GF-D8 (cell line): Measurements from ENCODE around the gene CCDC86.
A peak's percentile ranks its signal among the peaks of the same experiment; 100 is the strongest.

ENCODE experiments used
- DNase-seq: peaks from one replicate; lab custom pipeline; 2025; lab: John Stamatoyannopoulos, UW

CCDC86 gene

GRCh38 chr11:60831143-60831500, 10.8 kb upstream of the CCDC86 start:
- DNase-seq: peak; percentile 57

- peak; percentile 20 for DNase-seq
Measured at GRCh38 chr11:60831501-60832079, 10.3 kb upstream of the CCDC86 start.

GRCh38 chr11:60834742-60835533, 7.0 kb upstream of the CCDC86 start:
- no peak for DNase-seq

GRCh38 chr11:60835534-60835846, 6.4 kb upstream of the CCDC86 start:
- no peak for DNase-seq

GRCh38 chr11:60836866-60837515, 4.9 kb upstream of the CCDC86 start:
- no peak for DNase-seq

GRCh38 chr11:60838132-60838531, 3.8 kb upstream of the CCDC86 start:
- no peak for DNase-seq

GRCh38 chr11:60840470-60841430, 1.2 kb upstream of the CCDC86 start:
- DNase-seq: no peak

- no peak for DNase-seq
Measured at GRCh38 chr11:60842668-60843600, 1.0 kb downstream of the CCDC86 start.

- DNase-seq: no peak
Measured at GRCh38 chr11:60844045-60844869, 2.3 kb downstream of the CCDC86 start.

GRCh38 chr11:60844870-60845221, 2.9 kb downstream of the CCDC86 start:
- DNase-seq: no peak

- no peak for DNase-seq
Measured at GRCh38 chr11:60845338-60845737, 3.4 kb downstream of the CCDC86 start.

GRCh38 chr11:60847281-60847680, 5.4 kb downstream of the CCDC86 start:
- no peak for DNase-seq

GRCh38 chr11:60847896-60848295, 6.0 kb downstream of the CCDC86 start:
- peak; percentile 38 for DNase-seq

- peak; percentile 93 for DNase-seq
Measured at GRCh38 chr11:60848714-60849151, 6.8 kb downstream of the CCDC86 start.

GRCh38 chr11:60849641-60850520, 8.0 kb downstream of the CCDC86 start:
- no peak for DNase-seq

GRCh38 chr11:60851327-60852104, 9.6 kb downstream of the CCDC86 start:
- no peak for DNase-seq

GRCh38 chr11:60852117-60852981, 10.4 kb downstream of the CCDC86 start:
- DNase-seq: no peak
